GM12872 (cell line): Measurements from ENCODE around the gene RASGRF2.

Experiments
- TF ChIP-seq, protein P1 (sequence below): IDR thresholded peaks from 3 replicates; pipeline ENCODE4 v1.5.1; 2011; ENCODE audit warnings: low read depth, mild to moderate bottlenecking, low read length, moderate library complexity; ENCODE audit not compliant: insufficient read depth

Gene RASGRF2

DNA sequence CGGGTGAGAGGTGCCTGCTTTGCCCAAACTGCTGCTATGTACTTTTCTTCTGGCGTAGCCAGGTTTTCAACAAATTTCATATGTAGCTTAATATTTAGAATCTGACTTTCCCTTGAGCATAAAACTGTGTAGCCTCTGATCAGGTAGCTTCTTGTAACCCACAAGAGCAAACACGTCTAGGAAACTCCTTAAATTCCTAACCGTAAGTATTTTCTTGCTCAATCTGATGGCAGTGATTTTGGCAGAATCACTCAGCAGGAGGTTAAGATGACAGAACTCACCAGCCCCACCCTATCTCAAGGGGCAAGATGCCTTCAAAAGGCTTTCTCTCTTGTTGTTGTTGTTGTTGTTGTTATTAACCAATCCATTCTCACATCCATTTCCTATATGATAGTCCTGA lies 293.7 kb downstream of the RASGRF2 start:
- TF ChIP-seq, protein P1, sequence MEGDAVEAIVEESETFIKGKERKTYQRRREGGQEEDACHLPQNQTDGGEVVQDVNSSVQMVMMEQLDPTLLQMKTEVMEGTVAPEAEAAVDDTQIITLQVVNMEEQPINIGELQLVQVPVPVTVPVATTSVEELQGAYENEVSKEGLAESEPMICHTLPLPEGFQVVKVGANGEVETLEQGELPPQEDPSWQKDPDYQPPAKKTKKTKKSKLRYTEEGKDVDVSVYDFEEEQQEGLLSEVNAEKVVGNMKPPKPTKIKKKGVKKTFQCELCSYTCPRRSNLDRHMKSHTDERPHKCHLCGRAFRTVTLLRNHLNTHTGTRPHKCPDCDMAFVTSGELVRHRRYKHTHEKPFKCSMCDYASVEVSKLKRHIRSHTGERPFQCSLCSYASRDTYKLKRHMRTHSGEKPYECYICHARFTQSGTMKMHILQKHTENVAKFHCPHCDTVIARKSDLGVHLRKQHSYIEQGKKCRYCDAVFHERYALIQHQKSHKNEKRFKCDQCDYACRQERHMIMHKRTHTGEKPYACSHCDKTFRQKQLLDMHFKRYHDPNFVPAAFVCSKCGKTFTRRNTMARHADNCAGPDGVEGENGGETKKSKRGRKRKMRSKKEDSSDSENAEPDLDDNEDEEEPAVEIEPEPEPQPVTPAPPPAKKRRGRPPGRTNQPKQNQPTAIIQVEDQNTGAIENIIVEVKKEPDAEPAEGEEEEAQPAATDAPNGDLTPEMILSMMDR: no peak

DNA sequence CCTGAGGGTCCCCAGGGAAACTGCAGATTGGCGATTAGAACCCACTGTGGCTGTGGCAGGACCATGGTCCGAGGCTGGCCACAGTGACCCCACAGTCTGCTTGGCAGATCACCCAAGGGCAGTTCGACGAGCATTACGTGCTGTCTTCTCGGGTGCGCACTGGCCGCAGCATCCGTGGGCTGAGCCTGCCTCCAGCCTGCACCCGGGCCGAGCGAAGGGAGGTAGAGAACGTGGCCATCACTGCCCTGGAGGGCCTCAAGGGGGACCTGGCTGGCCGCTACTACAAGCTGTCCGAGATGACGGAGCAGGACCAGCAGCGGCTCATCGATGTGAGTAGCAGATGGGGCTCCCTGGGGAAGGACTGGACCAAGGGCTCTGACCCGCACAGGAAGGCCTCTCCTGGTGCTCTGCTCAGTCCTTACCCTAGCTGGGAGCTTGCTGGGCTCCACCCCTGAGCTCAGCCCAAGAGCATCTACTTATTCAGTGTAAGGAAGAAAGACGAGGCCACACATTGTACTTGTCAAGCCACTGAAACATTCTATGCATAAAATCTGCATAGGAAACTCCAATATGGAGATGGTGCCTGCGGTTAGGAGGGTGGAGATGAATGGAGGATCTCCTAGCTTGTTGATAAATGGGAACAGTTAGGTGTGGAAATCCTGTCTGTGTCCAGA lies 294.9 kb downstream of the RASGRF2 start:
- TF ChIP-seq, protein P1: no peak

DNA sequence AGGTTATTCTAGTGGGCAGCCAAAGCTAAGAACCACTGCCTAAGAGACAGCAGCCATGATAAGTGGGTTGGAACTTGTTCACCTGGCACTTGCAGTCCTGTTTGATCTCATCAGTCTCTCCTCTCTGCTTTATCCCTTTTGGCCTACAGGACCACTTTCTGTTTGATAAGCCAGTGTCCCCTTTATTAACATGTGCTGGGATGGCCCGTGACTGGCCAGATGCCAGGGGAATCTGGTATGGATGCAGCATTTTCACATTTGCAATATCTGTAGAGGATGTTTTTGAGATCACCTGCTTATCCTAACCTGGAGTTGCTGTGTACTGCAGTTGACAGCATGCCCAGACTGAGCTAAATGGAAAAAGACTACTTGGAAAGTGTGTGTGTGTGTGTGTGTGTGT lies 296.6 kb downstream of the RASGRF2 start:
- TF ChIP-seq, protein P1: no peak

GRCh38 chr5:81265101-81265500 lies 304.9 kb downstream of the RASGRF2 start:
- TF ChIP-seq, protein P1: no peak

- TF ChIP-seq, protein P1: no peak
These were observed 308.5 kb downstream of the RASGRF2 start for GRCh38 chr5:81268521-81269196.

- TF ChIP-seq, protein P1: no peak
These were observed 309.7 kb downstream of the RASGRF2 start for GRCh38 chr5:81269751-81270393.
